ENCODE data around the gene RTF2. TPM values are rescaled to one million over a fixed set of nuclear protein-coding genes. Genes with fewer than 3 reads are reported as not detected.
"Not testable (repeated sequence)": the region's sequence is repeated elsewhere in the genome, so short reads cannot be mapped to it uniquely, and the experiment has no call there.

RTF2 gene
- total RNA-seq, 1 donor from 2014 or later: 120 TPM

DNA sequence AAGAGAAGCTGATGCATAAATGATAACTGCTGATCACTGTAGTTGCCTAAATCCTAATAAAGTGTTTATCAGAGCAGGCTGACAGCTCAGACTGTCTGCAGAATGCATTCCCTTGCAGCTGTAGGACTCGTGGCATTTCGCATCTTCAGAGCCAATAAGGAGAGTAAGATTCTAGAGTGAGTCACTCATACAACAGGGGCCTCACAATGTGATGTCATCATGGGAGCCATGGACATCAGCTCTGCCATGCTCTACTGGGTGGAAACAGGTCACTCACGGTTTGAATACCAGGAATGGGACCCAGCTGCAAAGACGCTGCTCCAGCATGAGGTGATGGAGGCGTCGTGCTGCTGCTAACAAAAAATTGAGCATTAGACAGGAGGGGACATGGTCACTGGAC lies 72.0 kb downstream of the RTF2 start:
- intact Hi-C loops (cut with micrococcal nuclease): no loop called here

DNA sequence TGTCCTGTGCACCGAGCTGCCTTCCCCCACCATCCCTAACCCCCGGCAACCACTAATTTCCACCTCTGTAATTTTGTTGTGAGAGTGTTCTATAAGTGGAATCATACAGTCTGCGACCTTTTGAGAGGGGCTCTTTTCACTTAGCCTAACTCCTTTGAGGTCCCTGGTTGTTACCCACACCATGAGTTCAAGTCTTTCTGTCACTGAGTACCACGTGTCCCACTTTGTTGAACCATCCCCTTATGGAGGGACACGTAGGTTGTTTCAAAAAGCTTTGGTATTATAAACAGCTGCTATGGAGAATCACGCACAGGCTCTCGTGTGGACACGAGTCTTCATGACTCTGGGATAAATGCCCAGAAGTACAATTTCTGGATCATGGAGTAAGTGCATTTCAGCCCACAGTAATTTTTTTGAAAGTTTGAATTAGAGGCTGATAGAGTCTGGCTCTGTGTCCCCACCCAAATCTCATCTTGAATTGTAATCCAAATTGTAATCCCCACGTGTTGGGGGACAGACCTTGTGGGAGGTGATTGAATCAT lies 74.1 kb downstream of the RTF2 start:
- intact Hi-C loops (cut with micrococcal nuclease): no loop called here

DNA sequence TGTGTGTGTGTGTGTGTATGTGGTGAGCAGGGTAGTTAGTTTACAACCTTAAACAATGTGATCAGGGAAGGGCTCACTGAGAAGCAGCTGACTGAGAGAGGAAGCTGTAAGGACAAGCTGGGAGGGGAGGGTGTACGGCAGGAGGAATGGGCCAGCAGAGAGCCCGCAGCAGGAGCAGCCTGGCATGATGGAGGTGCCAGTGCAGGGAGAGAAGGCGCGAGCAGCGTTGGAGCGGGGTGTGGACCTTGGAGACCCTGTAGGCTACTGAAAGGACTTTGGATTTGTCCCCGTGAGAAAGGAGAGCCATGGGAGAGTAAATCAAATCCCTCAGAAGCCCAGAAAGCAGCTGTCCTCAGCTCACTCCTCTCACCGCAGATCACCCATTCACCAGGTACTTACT lies 83.1 kb downstream of the RTF2 start:
- intact Hi-C loops (cut with micrococcal nuclease): loop anchor here (2.0 to 5.0 kb wide), 2 partner anchors 446 to 497 kb away; no protein-coding TSS in a partner anchor

DNA sequence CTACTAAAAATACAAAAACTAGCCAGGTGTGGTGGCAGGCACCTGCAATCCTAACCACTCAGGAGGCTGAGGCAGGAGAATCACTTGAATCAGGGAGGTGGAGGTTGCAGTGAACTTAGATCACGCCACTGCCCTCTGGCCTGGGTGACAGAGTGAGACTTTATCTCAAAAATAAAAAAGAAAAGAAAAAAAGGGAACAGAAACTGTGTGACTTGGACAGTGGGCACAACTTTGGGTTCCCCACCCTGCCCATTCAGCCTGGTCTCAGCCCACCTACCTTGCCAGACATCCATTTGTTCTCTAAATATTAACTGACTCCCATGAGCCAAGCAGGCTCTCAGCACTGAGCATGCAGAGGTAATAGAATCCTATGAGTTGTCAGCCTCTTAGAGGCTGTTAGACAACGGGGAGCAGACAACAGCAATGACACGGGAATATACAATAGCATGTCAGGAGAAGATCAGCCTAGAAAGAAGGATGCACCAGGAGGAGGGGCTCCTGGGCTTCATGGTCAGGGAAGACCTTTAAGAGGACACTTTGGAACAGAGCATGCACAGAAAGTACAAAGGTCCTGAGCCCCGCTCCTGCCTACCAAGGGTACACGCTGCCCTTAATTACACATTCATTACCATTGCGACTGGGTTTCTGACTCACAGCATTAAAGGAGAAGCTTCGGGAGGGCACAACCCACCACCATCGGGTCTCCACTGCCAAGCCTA lies 84.6 kb downstream of the RTF2 start:
- intact Hi-C loops (cut with micrococcal nuclease): loop anchor here (5.0 kb wide), 1 partner anchor 444 kb away; no protein-coding TSS in a partner anchor

DNA sequence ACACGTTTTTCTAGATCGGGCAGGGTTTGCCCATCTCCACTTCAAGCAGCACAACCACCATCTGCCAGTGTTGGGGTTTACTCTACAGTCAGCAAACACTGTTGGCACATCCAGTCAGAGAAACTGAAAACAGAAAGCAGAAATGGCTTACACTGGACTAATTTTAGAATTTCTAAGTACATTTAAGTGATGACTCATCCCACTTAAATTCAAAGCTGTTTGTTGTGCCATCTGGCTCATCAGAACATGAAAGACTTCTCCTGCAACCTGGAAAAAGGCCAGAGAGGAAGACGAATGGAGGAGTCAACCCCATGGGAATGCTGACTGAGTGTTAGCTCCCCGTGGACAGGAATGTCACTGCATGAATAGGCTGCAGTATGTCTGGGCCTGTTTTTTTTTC lies 86.4 kb downstream of the RTF2 start:
- intact Hi-C loops (cut with micrococcal nuclease): loop anchor here (5.0 kb wide), 1 partner anchor 442 kb away; no protein-coding TSS in a partner anchor

DNA sequence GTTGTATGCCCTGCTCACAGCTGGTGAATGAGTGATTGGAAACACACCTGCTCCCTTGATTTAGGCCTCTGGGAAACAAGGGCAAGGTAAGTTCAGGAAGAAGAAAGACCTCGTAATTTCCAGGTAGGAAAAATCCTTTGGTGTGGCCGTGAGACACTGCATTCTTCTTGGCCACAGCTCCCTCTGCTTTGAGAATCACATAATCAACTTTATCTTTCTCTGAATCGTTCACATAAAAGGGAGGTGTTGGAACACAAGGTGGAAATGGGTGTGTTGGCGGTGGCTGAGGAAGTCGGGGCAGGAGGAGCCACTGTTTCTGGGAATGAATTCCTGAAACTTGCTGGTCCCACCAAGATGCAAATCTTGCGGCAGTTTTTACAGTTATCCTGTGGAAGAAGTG lies 90.5 kb downstream of the RTF2 start:
- intact Hi-C loops (cut with micrococcal nuclease): no loop called here

DNA sequence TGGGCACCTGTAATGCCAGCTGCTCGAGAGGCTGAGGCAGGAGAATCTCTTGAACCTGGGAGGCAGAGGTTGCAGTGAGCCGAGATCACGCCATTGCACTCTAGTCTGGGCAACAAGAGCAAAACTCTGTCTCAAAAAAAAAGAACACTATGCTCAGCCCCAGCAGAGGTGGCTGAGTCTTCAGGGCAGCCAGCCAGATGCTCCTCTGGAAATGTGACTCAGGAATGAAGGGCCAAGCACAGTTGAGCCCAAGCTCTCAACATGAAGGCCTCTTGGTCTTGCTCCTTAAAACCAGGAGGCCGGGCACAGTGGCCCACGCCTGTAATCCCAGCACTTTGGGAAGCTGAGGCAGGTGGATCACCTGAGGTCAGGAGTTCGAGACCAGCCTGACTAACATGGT lies 96.1 kb downstream of the RTF2 start:
- intact Hi-C loops (cut with micrococcal nuclease): not testable (repeated sequence)

DNA sequence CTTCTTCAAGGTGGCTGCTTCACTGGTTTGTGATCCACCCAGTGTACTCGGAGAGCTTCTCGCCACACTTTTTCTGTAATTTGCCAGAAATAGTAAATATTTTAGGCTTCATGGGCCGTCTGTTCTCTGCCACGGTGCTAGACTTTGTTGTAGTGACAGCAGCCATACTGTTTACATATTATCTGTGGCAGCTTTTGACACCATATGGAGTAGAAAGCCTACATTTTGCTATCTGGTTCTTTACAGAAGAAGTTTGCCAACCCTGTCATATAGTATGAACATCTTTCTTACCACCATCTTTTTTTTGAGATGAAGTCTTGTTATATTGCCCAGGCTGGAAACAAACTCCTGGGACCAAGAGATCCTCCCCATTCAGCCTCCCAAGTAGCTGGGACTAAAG lies 97.1 kb downstream of the RTF2 start:
- intact Hi-C loops (cut with micrococcal nuclease): no loop called here

DNA sequence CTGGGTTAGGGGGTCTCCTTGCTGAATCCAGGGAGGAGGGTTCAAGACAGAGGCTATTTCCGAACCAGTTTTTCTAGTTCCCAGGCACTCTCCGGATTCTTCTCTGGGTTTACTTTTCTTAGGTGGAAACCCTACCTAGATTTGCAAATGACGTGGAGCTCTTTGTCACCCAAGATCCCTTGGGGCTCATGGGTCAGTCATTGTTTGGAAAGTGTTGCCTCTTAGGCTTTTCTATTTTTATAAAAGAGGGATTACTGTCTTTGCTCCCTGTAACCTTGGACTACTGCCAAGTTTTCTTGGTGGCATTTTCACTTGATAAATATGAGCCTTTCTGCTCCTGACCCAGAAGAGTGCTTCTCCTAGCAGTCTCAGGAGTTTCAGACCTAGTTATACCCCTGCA lies 98.2 kb downstream of the RTF2 start:
- intact Hi-C loops (cut with micrococcal nuclease): no loop called here

Other genes starting within 250 kb of the RTF2 start
- gene MC3R, start 219.9 kb upstream of the RTF2 start, total RNA-seq: not detected in 2 replicates
- gene FAM210B, start 109.7 kb upstream of the RTF2 start, total RNA-seq: 6.7 and 6.8 TPM in 2 replicates
- gene AURKA, start 76.4 kb upstream of the RTF2 start, total RNA-seq: 59.9 and 62.9 TPM in 2 replicates
- 48.6 and 49.4 TPM in 2 replicates for gene CSTF1, start 76.0 kb upstream of the RTF2 start, total RNA-seq
- gene CASS4, start 56.4 kb upstream of the RTF2 start, total RNA-seq: 5.3 and 5.5 TPM in 2 replicates
- 1.5 and 1.6 TPM in 2 replicates for gene FAM209A, start 56.1 kb downstream of the RTF2 start, total RNA-seq
- 0.86 and 1.5 TPM in 2 replicates for gene FAM209B, start 64.6 kb downstream of the RTF2 start, total RNA-seq
- gene TFAP2C, start 160.7 kb downstream of the RTF2 start, total RNA-seq: not detected in 2 replicates

Measured in T-helper 2 cell treated with Interferon-gamma antibody and Interleukin-4, amounts not matched to agents 100 ng/mL and 5 ng/mL, for 36 hours (primary cell).